Stimulated activated memory B cell treated with anti-CD40 and anti-IgM and Interleukin-4, amounts not matched to agents 10 μg/mL and 1 μg/mL and 100 μg/mL, for 72 hours (primary cell): ENCODE results near the gene MORN1.

ENCODE experiments used
- ATAC-seq: fragments of 150-1000 bp; cut with Tn5 transposase; 2 replicates; pipeline ENCODE4 v1.10.0; 2021
- H3K27ac Mint-ChIP-seq: one replicate; pipeline ENCODE4 v1.8.0; 2022; ENCODE audit warnings: mild to moderate bottlenecking, mixed read lengths
- H3K27me3 Mint-ChIP-seq: one replicate; pipeline ENCODE4 v1.8.0; 2022; ENCODE audit warnings: mixed read lengths
- H3K36me3 Mint-ChIP-seq: one replicate; pipeline ENCODE4 v1.8.0; 2022; ENCODE audit warnings: mixed read lengths
- H3K4me1 Mint-ChIP-seq: one replicate; pipeline ENCODE4 v1.8.0; 2022; ENCODE audit warnings: mixed read lengths
- H3K4me3 Mint-ChIP-seq: one replicate; pipeline ENCODE4 v1.8.0; 2022; ENCODE audit warnings: mild to moderate bottlenecking, moderate library complexity, mixed read lengths
- H3K9me3 Mint-ChIP-seq: one replicate; pipeline ENCODE4 v1.8.0; 2022; ENCODE audit warnings: mixed read lengths

Gene MORN1

DNA sequence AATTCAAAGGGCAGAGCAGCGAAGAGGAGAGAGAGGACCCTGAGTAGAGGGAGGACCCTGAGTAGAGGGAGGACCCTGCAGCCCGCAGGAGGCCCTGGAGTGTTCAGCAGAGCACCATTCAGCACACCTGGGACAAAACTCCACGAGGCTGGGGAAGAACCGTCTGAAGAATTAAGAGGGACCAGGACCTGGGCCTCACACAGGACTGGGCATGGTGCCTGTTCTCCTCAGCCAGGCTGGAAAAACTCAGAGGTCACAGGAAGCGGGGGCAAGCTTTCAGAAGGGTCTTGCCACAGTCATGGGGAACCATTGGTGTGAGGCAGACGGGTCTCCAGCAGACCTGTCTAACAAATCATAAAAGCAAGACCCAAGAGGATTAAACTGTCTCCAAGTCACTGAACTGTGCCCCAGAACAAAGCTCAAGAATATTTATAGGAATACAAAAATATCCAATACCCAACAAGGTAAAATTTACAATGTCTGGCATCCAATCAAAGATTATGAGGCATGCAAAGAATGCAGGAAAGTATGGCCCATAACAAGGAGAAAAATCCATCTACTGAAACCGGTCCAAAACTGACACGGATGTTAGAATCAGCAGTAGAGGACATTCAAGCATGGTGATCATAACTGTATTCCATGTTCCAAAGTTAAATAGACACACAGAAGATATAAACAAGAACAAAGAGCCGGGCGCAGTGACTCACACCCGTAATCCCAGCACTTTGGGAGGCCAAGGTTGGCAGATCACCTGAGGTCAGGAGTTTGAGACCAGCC is 30.6 kb downstream of the MORN1 start:
- no peaks in the 10 kb centered on the region for H3K4me1 Mint-ChIP-seq
- H3K27me3 Mint-ChIP-seq: no peaks in the 10 kb centered on the region
- H3K27ac Mint-ChIP-seq: no peak overlapping the region
- peaks cover 8% of the 10 kb centered on the region for H3K9me3 Mint-ChIP-seq
- no peak for ATAC-seq
- peaks cover 29% of the 10 kb centered on the region for H3K36me3 Mint-ChIP-seq
- no peak overlapping the region for H3K4me3 Mint-ChIP-seq

DNA sequence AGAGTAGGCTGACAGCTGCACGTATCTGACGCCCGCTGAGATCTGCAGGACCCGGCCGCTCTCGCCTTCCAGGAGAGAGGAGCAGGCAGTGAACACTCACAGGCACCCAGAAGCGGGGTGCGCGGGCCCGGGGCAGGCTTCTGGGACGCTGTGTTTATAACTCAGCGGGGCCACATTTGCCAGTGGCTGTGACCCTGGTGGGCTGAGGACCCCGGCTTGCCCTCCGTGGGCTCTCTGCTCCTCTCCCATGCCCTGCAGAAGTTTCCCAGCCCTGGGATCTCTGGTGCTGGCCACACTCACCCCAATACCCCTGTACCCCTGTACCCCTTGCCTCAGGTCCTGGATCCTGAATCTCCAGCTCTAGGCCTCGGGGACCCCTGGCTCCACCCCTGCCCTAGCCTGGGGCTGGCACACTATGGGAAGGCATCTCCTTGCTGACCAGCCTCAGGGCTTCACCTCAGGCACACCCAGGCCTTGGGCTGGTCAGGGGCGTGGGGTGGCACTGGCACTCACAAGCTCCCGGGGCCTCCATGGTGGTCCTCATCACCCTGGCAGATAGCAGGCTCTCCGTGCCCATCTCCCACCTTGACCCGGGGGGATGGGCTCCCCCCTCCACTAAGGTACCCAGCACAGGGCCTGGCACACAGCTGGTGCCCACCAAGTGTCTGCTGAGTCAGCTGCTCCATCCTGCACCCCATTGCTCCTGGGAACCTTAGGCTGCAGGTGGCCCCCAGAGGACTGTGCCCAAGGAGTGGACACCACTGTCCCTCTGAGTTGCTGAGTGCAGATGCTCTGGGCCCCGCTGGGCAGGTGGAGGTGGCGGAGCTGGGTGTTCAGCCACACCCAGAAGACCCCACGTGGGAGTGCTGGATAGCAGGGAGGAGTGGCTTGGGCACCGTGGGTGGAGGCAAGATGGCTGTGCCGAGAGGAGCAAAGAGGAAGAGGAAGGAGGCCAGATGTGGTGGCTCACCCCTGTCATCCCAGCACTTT is 32.4 kb downstream of the MORN1 start:
- Mint-ChIP-seq H3K9me3 (peaks cover 5% of the 10 kb centered on the region), H3K27me3 (no peaks in the 10 kb centered on the region), H3K4me1 (peaks cover under 1% of the 10 kb centered on the region), H3K27ac (no peak overlapping the region), H3K4me3 (no peak overlapping the region), H3K36me3 (peaks cover 25% of the 10 kb centered on the region)
- no peak for ATAC-seq

DNA sequence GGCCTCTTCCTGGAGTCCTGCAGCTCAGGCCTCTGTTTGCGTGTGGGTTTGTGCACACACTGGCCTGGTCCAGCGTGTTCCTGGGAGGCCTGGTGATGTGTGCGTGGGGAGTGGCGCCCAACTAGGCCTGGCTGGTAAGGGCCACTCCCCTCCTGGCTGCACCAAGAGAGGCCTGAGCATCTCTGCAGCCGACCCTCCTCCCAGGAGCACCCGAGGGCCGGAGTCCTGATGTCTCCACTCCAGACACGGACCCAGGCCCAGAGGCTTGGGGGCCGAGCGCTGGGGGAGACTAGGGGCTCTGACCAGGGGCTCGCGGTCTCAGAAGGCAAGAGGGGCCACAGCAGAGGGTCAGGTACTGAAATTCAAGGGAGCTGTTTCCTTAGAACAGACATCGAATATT is 33.3 kb downstream of the MORN1 start:
- peaks cover 3% of the 10 kb centered on the region for H3K9me3 Mint-ChIP-seq
- no peak overlapping the region for H3K4me3 Mint-ChIP-seq

DNA sequence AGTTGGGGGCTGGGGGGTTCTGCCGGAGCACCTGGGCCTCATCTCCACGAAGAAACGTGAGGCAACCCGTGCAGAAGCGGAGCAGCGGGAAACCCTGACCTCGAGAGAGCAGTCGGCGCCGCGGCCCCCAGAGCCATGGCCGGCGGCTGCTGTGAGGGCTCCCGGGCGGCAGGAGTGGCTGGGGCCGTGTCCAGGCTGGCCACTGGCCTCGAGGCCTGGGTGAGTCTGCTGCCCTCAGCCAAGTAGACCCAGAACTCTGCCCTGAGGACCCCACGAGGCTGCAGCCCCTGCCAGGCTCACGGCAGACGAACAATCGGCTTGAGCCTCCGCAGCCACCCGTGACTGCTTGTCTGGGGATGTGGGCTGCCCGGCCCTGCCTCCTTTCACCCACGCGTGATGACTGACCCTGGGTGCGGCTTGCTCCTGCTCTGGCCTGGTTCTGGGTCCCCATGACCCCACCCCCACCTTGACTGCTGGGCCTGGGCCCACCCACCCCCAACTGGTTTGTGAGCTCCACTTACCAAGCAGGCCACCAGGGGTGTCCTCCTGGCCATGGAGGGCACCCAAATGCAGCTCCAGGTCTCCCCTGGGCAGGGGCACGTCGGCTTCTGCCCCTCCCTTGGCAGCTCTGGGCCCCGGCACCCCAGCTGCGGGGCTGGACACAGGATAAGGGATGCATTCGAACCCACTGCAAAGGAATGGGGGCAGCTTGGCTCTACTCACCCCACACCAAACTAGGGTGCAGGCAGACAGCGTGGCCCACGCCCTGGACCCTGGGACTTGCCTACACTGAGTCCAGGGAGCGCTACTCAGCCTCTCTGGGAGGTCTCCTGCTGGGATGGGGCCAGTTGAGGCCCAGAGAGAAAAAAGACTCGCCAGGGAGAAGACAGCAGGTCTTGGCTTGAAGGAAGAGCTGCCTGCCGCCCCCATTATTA is 34.2 kb downstream of the MORN1 start:
- no peaks in the 10 kb centered on the region for H3K9me3 Mint-ChIP-seq
- H3K36me3 Mint-ChIP-seq: peaks cover 13% of the 10 kb centered on the region
- no peak overlapping the region for H3K4me3 Mint-ChIP-seq
- H3K4me1 Mint-ChIP-seq: peaks cover 7% of the 10 kb centered on the region
- H3K27me3 Mint-ChIP-seq: no peaks in the 10 kb centered on the region
- no peak overlapping the region for H3K27ac Mint-ChIP-seq
- ATAC-seq: no peak

More for the DNA sequence above, 33.3 kb downstream of the MORN1 start:
- peaks cover 7% of the 10 kb centered on the region for H3K4me1 Mint-ChIP-seq
- H3K27ac Mint-ChIP-seq: no peak overlapping the region
- H3K27me3 Mint-ChIP-seq: no peaks in the 10 kb centered on the region
- peaks cover 22% of the 10 kb centered on the region for H3K36me3 Mint-ChIP-seq
- ATAC-seq: no peak

DNA sequence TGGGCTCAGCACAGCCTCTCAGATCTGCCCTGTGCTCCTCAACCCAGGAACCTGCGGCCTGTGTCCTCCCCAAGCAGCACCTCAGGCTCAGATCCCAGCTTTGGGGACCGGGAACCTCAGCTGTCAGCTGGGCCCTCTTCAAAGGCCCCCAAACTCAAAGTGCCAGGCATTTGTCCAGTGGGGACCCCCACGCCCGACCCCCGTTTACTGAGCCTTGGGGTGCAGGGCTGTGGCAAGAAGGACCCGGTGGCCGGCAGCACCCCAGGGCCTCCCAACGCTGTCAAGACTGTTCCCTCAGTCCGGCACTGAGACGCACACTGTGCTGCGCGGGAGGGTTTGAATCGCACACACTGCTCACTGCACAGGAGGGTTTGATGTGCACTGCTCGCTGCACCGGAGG is 35.0 kb downstream of the MORN1 start:
- H3K4me3 Mint-ChIP-seq: no peak overlapping the region
- no peaks in the 10 kb centered on the region for H3K27me3 Mint-ChIP-seq
- peaks cover 10% of the 10 kb centered on the region for H3K36me3 Mint-ChIP-seq
- H3K4me1 Mint-ChIP-seq: peaks cover 7% of the 10 kb centered on the region
- ATAC-seq: no peak
- H3K9me3 Mint-ChIP-seq: no peaks in the 10 kb centered on the region
- no peak overlapping the region for H3K27ac Mint-ChIP-seq

DNA sequence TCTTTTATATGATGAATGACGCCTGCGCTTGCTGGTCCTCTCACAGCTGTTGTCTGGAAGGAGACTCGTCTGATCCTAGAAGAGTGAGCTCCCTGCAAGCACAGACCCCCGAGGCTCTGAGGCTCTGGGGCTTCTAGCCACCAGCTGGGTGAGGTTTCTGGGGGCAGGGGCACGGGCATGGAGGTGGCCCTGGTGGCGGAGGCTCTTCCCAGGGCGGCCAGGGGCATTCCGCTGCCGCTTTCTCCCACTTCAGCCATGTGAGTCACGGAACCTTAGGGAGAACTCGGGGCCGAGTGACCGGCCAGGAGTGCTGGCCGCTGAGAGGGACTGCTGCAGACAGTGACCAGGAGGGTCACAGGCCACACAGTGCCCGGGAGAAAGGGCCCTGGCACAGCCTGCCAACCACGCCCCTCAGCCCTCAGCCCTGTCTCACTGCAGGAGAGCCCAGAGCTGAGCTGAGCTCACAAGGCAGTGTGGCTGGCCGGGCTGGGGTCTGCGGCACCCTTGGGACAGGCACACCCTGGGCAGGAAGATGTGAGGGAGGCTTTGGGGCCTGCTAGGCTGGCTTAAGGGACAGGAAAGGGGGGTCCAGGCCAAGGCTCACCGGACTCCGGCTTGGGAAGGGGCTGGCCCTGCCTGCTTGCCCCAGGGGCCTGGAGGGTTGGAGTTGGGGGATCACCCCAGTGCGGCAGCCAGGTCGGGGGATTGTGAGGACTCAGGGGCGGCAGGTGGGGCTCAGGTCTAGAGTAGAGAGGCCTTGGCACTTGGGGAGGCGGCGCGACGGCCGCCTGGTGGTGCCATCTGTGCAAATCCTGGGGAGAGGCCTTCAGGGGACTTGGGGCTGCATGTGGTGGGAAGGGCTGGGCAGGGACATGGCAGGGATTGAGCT is 35.7 kb downstream of the MORN1 start:
- no peaks in the 10 kb centered on the region for H3K9me3 Mint-ChIP-seq
- no peak overlapping the region for H3K4me3 Mint-ChIP-seq
- peaks cover 10% of the 10 kb centered on the region for H3K36me3 Mint-ChIP-seq
- H3K27me3 Mint-ChIP-seq: no peaks in the 10 kb centered on the region
- no peak for ATAC-seq
- no peak overlapping the region for H3K27ac Mint-ChIP-seq
- peaks cover 7% of the 10 kb centered on the region for H3K4me1 Mint-ChIP-seq

DNA sequence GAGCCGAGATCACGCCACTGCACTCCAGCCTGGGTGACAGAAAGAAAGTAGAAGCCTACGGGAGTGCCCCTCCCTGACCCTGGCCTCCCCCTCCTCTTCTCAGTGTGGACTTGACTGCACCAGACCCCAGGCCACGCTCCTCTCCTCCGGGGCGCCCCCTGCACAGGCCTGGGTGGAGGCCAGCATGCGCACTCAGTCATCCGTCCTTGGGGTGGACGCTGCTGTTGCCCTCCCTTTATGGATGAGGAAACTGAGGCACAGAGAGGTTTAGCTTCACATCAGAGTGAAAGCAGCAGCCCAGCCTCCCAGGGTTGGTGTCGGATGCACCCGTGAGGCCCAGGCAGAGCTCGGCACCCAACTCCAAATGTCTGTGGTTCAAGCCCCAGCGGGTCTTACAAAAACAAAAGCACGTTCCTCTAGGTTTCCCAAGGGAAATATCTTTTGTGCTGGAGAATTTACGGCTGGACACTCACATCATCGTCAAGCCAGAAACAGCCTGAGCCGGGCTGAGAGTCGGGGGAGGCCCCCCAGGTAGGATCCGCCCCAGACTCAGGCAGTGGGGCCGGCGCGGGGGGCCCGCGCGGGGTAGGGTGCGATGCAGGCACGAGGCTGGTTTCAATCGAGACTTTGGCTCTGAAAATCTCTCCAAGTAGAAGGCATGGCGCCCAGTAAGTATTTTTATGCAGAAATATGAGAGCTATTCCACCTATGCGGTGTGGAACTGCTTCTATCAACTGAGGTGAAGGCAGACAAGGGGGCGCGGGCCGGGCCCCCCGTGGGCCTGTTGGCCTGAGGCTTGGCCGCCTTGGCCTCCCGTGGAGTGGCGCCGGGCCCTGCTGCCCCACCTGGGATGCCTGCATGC is 36.6 kb downstream of the MORN1 start:
- no peaks in the 10 kb centered on the region for H3K27me3 Mint-ChIP-seq
- no peaks in the 10 kb centered on the region for H3K9me3 Mint-ChIP-seq
- no peak overlapping the region for H3K27ac Mint-ChIP-seq
- no peak overlapping the region for H3K4me3 Mint-ChIP-seq
- H3K36me3 Mint-ChIP-seq: peaks cover 6% of the 10 kb centered on the region
- ATAC-seq: no peak
- H3K4me1 Mint-ChIP-seq: peaks cover 7% of the 10 kb centered on the region

DNA sequence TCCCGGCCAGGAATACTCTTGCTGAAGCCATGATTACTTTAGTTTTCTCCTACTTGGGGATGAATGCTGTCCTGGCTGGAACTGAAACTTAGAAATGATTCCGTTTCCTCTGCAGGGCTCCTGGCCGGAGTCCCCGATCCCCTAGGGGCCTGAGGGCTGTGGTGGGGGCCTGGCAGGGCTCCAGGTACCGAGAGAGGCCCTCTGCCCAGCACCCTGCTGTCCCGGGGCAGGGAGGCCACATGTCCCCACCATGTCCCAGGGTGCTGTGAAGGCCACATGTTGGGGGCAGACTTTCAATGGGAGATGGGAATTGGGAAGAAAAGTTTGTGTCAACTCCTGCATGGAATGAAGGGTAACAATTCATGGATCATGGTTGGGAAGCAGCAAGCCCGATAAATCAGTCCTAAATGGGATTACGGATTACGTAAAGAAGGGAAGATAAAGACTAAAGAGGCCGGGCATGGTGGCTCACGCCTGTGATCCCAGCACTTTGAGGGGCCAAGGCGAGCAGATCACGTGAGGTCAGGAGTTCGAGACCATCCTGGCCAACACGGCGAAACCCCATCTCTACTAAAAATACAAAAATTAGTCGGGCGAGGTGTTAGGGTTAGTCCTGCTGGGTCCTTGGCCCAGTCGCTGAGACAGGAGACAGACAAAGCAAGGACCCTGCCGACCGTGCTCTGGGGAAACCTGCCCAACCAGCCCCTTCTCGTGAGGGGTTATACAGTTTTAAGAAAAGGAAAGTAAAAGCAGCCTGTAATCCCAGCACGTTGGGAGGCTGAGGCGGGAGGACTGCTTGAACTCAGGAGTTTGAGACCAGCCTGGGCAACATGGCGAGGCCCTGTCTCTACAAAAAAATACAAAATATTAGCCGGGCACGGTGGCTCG is 37.6 kb downstream of the MORN1 start:
- no peak for ATAC-seq
- H3K4me3 Mint-ChIP-seq: no peak overlapping the region
- no peaks in the 10 kb centered on the region for H3K27me3 Mint-ChIP-seq
- peaks cover 7% of the 10 kb centered on the region for H3K4me1 Mint-ChIP-seq
- H3K27ac Mint-ChIP-seq: no peak overlapping the region
- H3K36me3 Mint-ChIP-seq: no peaks in the 10 kb centered on the region
- H3K9me3 Mint-ChIP-seq: no peaks in the 10 kb centered on the region

DNA sequence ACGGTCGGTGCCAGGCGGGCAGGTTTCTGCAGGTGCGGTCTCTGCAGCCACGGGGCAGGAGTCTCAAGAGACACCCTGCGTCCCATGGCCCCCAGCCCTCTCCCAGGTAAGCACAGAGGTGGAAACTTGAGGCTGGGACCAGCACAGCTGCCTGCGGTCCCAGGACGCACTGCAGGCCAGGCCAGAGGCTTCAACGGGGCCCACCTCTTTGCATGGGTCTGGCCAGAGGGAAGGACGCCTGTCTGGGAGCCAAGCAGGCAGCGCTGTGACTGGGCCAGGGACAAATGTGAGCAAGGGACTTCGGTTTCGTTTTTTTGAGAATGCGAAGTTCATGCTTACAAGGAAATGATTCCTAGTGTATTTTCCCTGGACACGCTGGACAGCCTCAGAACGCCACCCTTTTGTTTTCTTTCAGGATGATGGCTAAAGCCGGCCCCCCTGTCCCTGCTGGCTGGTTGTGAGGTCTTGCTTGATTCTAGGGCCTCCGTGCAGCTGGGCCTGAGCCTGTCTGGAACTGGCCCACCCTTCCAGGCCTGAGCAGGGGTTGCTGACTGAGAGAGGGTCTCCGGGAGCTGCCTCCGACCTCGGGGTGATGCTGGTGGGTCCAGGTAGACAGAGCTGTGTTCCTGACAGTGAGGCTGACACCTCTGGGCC is 38.3 kb downstream of the MORN1 start:
- H3K4me1 Mint-ChIP-seq: peaks cover 7% of the 10 kb centered on the region
- no peaks in the 10 kb centered on the region for H3K27me3 Mint-ChIP-seq
- ATAC-seq: no peak
- no peaks in the 10 kb centered on the region for H3K36me3 Mint-ChIP-seq
- H3K4me3 Mint-ChIP-seq: no peak overlapping the region
- H3K27ac Mint-ChIP-seq: no peak overlapping the region
- H3K9me3 Mint-ChIP-seq: no peaks in the 10 kb centered on the region

DNA sequence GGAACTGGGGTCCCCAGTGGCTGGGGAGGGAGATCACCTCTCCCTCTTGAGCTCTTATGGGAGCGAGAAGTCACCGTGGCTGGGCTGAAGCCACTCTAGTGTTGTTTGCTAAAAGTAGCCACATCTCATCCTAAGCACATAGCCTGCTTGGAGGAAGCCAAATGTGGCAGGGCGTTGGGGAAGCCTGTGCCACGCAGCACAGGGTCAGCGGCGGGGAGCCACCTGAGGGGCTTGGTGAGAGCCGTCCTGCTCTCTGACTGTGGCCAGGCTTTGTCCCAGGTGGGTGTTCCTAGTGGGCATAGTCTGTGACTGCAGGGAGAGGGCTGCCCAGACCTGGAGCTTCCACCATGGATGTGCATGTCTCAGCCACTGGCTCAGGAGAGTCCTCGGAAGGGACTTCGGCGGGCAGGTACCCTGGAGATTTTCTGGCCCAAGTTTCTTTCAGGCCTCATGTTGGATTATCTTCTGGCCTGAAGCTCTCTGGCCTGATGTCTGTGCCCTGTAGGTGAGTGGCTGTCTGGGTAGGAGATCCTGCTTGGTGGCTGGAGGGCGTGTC is 38.9 kb downstream of the MORN1 start:
- ATAC-seq: no peak
- no peak overlapping the region for H3K4me3 Mint-ChIP-seq
- peaks cover 7% of the 10 kb centered on the region for H3K4me1 Mint-ChIP-seq
- no peaks in the 10 kb centered on the region for H3K27me3 Mint-ChIP-seq
- no peaks in the 10 kb centered on the region for H3K9me3 Mint-ChIP-seq
- no peak overlapping the region for H3K27ac Mint-ChIP-seq
- no peaks in the 10 kb centered on the region for H3K36me3 Mint-ChIP-seq

DNA sequence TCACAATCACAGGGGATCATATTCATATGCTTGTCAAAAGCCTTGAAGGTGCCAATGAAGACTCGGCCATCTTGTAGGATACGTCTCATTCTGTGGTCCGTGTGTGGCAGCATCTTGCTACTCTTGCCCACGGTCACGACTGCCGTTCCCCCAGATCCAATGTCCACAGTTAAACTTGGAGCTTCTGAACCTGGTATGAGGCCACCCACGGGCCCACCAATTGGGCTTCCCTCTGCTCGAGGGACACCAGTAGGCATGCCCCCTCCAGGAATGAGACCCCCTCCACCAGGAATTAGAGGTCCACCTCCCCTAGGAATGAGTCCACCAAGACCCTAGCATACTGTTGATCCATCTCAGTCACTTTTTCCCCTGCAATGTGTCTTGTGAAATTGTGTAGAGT is 39.6 kb downstream of the MORN1 start:
- H3K27ac Mint-ChIP-seq: no peak overlapping the region
- H3K9me3 Mint-ChIP-seq: no peaks in the 10 kb centered on the region
- ATAC-seq: no peak
- H3K36me3 Mint-ChIP-seq: no peaks in the 10 kb centered on the region
- H3K27me3 Mint-ChIP-seq: no peaks in the 10 kb centered on the region
- peaks cover 7% of the 10 kb centered on the region for H3K4me1 Mint-ChIP-seq
- no peak overlapping the region for H3K4me3 Mint-ChIP-seq
